Activated T-helper 1 cell treated with anti-CD3 and anti-CD28 coated beads, Interleukin-12 subunit alpha, Interleukin-12 subunit beta, Interleukin-2, Interleukin-4 antibody, amounts not matched to agents 30 ng/mL and 10 ng/mL and 1 ng/mL, durations not matched to agents 14 hours and 24 hours and 36 hours (primary cell): Measurements from ENCODE around the gene CELF1. TPM values are rescaled to one million over a fixed set of nuclear protein-coding genes. Genes with fewer than 3 reads are reported as not detected.
A peak's percentile ranks its signal among the peaks of the same experiment; 100 is the strongest.

Source experiments
- DNase-seq: peaks from one replicate; pipeline ENCODE4 v3.0.0; 2021; ENCODE audit warnings: low spot score
- H3K27ac Mint-ChIP-seq: one replicate; pipeline ENCODE4 v1.8.0; 2021; ENCODE audit warnings: mild to moderate bottlenecking, mixed read lengths
- H3K27me3 Mint-ChIP-seq: one replicate; pipeline ENCODE4 v1.8.0; 2022; ENCODE audit warnings: mild to moderate bottlenecking, moderate library complexity, mixed read lengths; ENCODE audit not compliant: insufficient read depth
- H3K36me3 Mint-ChIP-seq: one replicate; pipeline ENCODE4 v1.8.0; 2021; ENCODE audit warnings: low read depth, mixed read lengths
- H3K4me1 Mint-ChIP-seq: one replicate; pipeline ENCODE4 v1.8.0; 2021; ENCODE audit warnings: low read depth, mixed read lengths
- H3K4me3 Mint-ChIP-seq: one replicate; pipeline ENCODE4 v1.8.0; 2021; ENCODE audit warnings: mild to moderate bottlenecking, moderate library complexity, mixed read lengths
- H3K9me3 Mint-ChIP-seq: one replicate; pipeline ENCODE4 v1.8.0; 2021; ENCODE audit warnings: mixed read lengths
- intact Hi-C: fragments of 100-400 bp; cut with micrococcal nuclease; formaldehyde crosslinking; loops from one replicate; pipeline ENCODE4 v1.15.1; 2024
- total RNA-seq: library from RNA; stranded (reverse); gene quantifications from 2 replicates; pipeline ENCODE4 v1.2.3, GENCODE V29; 2022

CELF1 gene
- total RNA-seq, 1 donor from 2014 or later: 148 TPM

GRCh38 chr11:47510209-47510608 is 42.7 kb downstream of the CELF1 start:
- H3K36me3 Mint-ChIP-seq: peaks cover 4% of the 10 kb centered on the region
- H3K27me3 Mint-ChIP-seq: no peaks in the 10 kb centered on the region
- no peak overlapping the region for H3K4me3 Mint-ChIP-seq
- H3K27ac Mint-ChIP-seq: peak overlapping the region; percentile 72
- H3K9me3 Mint-ChIP-seq: no peaks in the 10 kb centered on the region
- H3K4me1 Mint-ChIP-seq: peaks cover 82% of the 10 kb centered on the region
- intact Hi-C loops: loop anchor here (1.0 to 10.0 kb wide), 2 partner anchors 13 to 495 kb away; no protein-coding TSS in a partner anchor
- no peak for DNase-seq

- Mint-ChIP-seq H3K27me3 (no peaks in the 10 kb centered on the region), H3K27ac (peak overlapping the region; percentile 87), H3K4me3 (peak overlapping the region; percentile 34), H3K9me3 (no peaks in the 10 kb centered on the region), H3K4me1 (peaks cover 76% of the 10 kb centered on the region), H3K36me3 (peaks cover 3% of the 10 kb centered on the region)
- intact Hi-C loops: no loop called here
- DNase-seq: no peak
These were observed 43.8 kb downstream of the CELF1 start for GRCh38 chr11:47509077-47509536.

- Mint-ChIP-seq H3K27ac (peak overlapping the region; percentile 87), H3K36me3 (peaks cover 3% of the 10 kb centered on the region), H3K4me3 (peak overlapping the region; percentile 0), H3K9me3 (no peaks in the 10 kb centered on the region), H3K4me1 (peaks cover 77% of the 10 kb centered on the region), H3K27me3 (no peaks in the 10 kb centered on the region)
- intact Hi-C loops: no loop called here
- DNase-seq: no peak
These were observed 44.5 kb downstream of the CELF1 start for GRCh38 chr11:47508240-47508957.

GRCh38 chr11:47507563-47508239 is 45.2 kb downstream of the CELF1 start:
- Mint-ChIP-seq H3K27me3 (no peaks in the 10 kb centered on the region), H3K4me3 (peak overlapping the region; percentile 27), H3K9me3 (no peaks in the 10 kb centered on the region), H3K4me1 (peaks cover 78% of the 10 kb centered on the region), H3K27ac (peak overlapping the region; percentile 87), H3K36me3 (peaks cover 8% of the 10 kb centered on the region)
- DNase-seq: no peak
- intact Hi-C loops: no loop called here

- Mint-ChIP-seq H3K36me3 (peaks cover 12% of the 10 kb centered on the region), H3K9me3 (no peaks in the 10 kb centered on the region), H3K4me1 (peaks cover 74% of the 10 kb centered on the region), H3K4me3 (peak overlapping the region; percentile 27), H3K27me3 (no peaks in the 10 kb centered on the region), H3K27ac (peak overlapping the region; percentile 48)
- DNase-seq: no peak
- intact Hi-C loops: no loop called here
These were observed 46.0 kb downstream of the CELF1 start for GRCh38 chr11:47506795-47507562.

GRCh38 chr11:47506373-47506772 is 46.6 kb downstream of the CELF1 start:
- Mint-ChIP-seq H3K27ac (no peak overlapping the region), H3K4me1 (peaks cover 70% of the 10 kb centered on the region), H3K4me3 (no peak overlapping the region), H3K9me3 (no peaks in the 10 kb centered on the region), H3K36me3 (peaks cover 12% of the 10 kb centered on the region), H3K27me3 (no peaks in the 10 kb centered on the region)
- intact Hi-C loops: no loop called here
- DNase-seq: no peak

GRCh38 chr11:47504910-47505309 is 48.0 kb downstream of the CELF1 start:
- no peak for DNase-seq
- no peak overlapping the region for H3K4me3 Mint-ChIP-seq
- peaks cover 64% of the 10 kb centered on the region for H3K4me1 Mint-ChIP-seq
- H3K27me3 Mint-ChIP-seq: no peaks in the 10 kb centered on the region
- no peaks in the 10 kb centered on the region for H3K9me3 Mint-ChIP-seq
- intact Hi-C loops: no loop called here
- H3K27ac Mint-ChIP-seq: peak overlapping the region; percentile 43
- H3K36me3 Mint-ChIP-seq: peaks cover 18% of the 10 kb centered on the region

GRCh38 chr11:47503227-47503626 is 49.7 kb downstream of the CELF1 start:
- Mint-ChIP-seq H3K4me3 (no peak overlapping the region), H3K36me3 (peaks cover 18% of the 10 kb centered on the region), H3K27ac (no peak overlapping the region), H3K4me1 (peaks cover 57% of the 10 kb centered on the region), H3K9me3 (no peaks in the 10 kb centered on the region), H3K27me3 (no peaks in the 10 kb centered on the region)
- intact Hi-C loops: no loop called here
- no peak for DNase-seq

- peaks cover 18% of the 10 kb centered on the region for H3K36me3 Mint-ChIP-seq
- intact Hi-C loops: no loop called here
- peaks cover 53% of the 10 kb centered on the region for H3K4me1 Mint-ChIP-seq
- no peaks in the 10 kb centered on the region for H3K9me3 Mint-ChIP-seq
- peak overlapping the region; percentile 2 for H3K27ac Mint-ChIP-seq
- no peak overlapping the region for H3K4me3 Mint-ChIP-seq
- H3K27me3 Mint-ChIP-seq: no peaks in the 10 kb centered on the region
- DNase-seq: no peak
These were observed 50.2 kb downstream of the CELF1 start for GRCh38 chr11:47502767-47503166.

GRCh38 chr11:47501101-47501500 is 51.8 kb downstream of the CELF1 start:
- Mint-ChIP-seq H3K27ac (no peak overlapping the region), H3K4me3 (no peak overlapping the region), H3K4me1 (peaks cover 37% of the 10 kb centered on the region), H3K36me3 (peaks cover 20% of the 10 kb centered on the region), H3K27me3 (no peaks in the 10 kb centered on the region), H3K9me3 (no peaks in the 10 kb centered on the region)
- no peak for DNase-seq
- intact Hi-C loops: no loop called here

GRCh38 chr11:47500121-47500520 is 52.8 kb downstream of the CELF1 start:
- Mint-ChIP-seq H3K27ac (no peak overlapping the region), H3K27me3 (no peaks in the 10 kb centered on the region), H3K4me1 (peaks cover 36% of the 10 kb centered on the region), H3K4me3 (no peak overlapping the region), H3K9me3 (no peaks in the 10 kb centered on the region), H3K36me3 (peaks cover 19% of the 10 kb centered on the region)
- intact Hi-C loops: no loop called here
- no peak for DNase-seq

- peaks cover 17% of the 10 kb centered on the region for H3K36me3 Mint-ChIP-seq
- H3K4me3 Mint-ChIP-seq: no peak overlapping the region
- H3K27ac Mint-ChIP-seq: peak overlapping the region; percentile 30
- DNase-seq: no peak
- intact Hi-C loops: no loop called here
- peaks cover 33% of the 10 kb centered on the region for H3K4me1 Mint-ChIP-seq
- H3K27me3 Mint-ChIP-seq: no peaks in the 10 kb centered on the region
- no peaks in the 10 kb centered on the region for H3K9me3 Mint-ChIP-seq
These were observed 53.3 kb downstream of the CELF1 start for GRCh38 chr11:47499614-47500013.

- Mint-ChIP-seq H3K9me3 (no peaks in the 10 kb centered on the region), H3K4me3 (no peak overlapping the region), H3K27me3 (no peaks in the 10 kb centered on the region), H3K27ac (peak overlapping the region; percentile 30), H3K4me1 (peaks cover 33% of the 10 kb centered on the region), H3K36me3 (peaks cover 17% of the 10 kb centered on the region)
- intact Hi-C loops: no loop called here
- no peak for DNase-seq
These were observed 53.8 kb downstream of the CELF1 start for GRCh38 chr11:47499161-47499560.
